Fibroblast of pulmonary artery (primary cell): ENCODE measurements around the gene HIRA.
A peak's percentile ranks its signal among the peaks of the same experiment; 100 is the strongest.
"Not testable (repeated sequence)": the region's sequence is repeated elsewhere in the genome, so short reads cannot be mapped to it uniquely, and the experiment has no call there.

Experiments
- DNase-seq: peaks from one replicate; pipeline ENCODE4 v3.0.0-alpha.2; 2010; ENCODE audit warnings: low read depth
- H3K4me3 ChIP-seq: replicated peaks from 2 replicates; pipeline ENCODE4 v1.5.1; 2011; ENCODE audit warnings: low read depth, mild to moderate bottlenecking, control low read depth, low read length, moderate library complexity
- TF ChIP-seq, protein P1 (sequence below): IDR thresholded peaks from 2 replicates; pipeline ENCODE4 v1.5.1; 2011; ENCODE audit warnings: mild to moderate bottlenecking, control low read depth, low read length, inconsistent platforms; ENCODE audit errors: missing control alignments

Gene HIRA

DNA sequence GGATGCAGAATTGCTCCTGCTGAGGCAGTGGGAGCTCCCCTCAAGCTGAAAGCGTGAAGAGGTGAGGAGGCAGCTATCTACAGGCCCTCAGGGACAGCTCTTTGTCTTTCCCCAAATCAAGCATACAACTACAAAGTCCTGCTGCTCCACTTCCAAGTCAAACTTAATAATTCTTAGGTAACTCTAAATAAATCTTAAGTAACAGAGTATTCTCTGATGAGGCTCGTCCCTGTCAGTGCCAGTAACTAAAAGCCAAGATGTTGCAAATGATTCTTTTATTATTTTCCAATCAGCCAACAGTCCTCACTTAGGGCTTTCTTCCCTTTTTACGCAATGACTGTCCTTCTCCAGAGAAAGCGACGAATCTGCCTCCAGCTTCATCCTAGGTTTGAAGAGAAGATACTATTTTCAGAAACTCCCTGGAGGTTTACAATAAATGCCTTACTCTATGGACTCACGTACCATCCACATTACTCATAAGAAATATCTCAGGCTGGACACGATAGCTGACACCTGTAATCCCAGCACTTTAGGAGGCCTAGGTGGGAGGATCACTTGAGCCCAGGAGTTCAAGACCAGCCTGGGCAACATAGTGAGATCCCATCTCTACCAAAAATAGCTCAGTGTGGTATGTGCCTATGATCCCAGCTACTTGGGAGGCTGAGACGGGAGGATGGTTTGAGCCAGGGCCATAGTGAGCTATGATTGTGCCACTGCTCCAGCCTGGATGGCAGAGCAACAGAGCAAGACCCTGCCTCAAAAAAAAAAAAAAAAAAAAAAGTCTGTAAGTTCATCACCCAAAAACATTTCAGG, 19.0 kb upstream of the HIRA start:
- DNase-seq: no peak
- no peak overlapping the region for H3K4me3 ChIP-seq
- TF ChIP-seq, protein P1, sequence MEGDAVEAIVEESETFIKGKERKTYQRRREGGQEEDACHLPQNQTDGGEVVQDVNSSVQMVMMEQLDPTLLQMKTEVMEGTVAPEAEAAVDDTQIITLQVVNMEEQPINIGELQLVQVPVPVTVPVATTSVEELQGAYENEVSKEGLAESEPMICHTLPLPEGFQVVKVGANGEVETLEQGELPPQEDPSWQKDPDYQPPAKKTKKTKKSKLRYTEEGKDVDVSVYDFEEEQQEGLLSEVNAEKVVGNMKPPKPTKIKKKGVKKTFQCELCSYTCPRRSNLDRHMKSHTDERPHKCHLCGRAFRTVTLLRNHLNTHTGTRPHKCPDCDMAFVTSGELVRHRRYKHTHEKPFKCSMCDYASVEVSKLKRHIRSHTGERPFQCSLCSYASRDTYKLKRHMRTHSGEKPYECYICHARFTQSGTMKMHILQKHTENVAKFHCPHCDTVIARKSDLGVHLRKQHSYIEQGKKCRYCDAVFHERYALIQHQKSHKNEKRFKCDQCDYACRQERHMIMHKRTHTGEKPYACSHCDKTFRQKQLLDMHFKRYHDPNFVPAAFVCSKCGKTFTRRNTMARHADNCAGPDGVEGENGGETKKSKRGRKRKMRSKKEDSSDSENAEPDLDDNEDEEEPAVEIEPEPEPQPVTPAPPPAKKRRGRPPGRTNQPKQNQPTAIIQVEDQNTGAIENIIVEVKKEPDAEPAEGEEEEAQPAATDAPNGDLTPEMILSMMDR: no peak

DNA sequence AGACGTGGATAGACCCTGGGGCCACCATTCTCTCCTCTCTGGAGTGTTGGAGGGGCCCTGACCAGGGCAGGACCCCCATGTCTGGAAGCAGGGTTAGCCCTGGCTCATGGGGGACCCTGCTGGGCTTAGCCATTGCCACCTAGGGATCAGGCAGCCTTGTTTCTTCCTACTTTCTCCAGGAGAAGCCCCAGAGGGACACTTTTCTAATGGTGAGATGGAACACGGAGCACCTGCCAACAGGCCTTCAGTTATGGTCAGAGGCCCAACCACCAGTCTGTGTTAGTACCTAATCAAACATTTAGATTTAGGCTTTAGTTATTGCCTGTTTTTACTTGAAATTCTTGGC, 17.9 kb upstream of the HIRA start:
- DNase-seq: no peak
- TF ChIP-seq, protein P1: no peak
- H3K4me3 ChIP-seq: no peak overlapping the region

DNA sequence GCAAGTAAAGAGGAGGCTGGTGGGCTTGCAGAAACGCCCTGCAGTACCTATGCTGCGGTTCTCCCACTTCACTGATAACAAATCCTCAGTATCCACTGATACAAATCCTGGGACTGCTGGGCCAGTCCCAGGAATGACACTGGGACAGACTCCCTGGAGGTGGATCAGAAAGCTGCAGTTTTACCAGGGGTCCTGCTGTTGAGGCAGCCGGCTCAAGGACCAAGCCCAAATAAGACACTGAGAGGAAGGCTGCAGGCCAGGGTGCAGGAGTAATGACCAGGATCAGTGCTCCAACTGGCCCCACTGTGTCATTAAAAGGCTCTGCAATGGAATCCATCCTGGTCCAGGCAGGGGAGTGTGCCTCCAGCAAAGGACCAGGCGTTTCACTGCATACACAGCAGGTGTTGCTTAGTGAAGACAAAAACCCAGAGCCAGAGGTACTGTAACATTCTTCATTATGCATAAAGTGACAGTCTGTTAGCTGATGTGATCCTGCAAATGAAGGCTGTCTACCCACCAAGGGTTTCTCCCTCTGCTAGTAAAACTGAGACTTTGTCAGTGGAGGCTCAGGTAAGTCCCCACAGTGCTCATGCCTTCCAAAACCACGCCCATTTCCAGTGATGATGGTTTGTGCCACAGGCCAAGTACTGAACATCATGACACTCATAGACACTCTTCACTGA, 17.3 kb upstream of the HIRA start:
- no peak for DNase-seq
- TF ChIP-seq, protein P1: no peak
- no peak overlapping the region for H3K4me3 ChIP-seq

DNA sequence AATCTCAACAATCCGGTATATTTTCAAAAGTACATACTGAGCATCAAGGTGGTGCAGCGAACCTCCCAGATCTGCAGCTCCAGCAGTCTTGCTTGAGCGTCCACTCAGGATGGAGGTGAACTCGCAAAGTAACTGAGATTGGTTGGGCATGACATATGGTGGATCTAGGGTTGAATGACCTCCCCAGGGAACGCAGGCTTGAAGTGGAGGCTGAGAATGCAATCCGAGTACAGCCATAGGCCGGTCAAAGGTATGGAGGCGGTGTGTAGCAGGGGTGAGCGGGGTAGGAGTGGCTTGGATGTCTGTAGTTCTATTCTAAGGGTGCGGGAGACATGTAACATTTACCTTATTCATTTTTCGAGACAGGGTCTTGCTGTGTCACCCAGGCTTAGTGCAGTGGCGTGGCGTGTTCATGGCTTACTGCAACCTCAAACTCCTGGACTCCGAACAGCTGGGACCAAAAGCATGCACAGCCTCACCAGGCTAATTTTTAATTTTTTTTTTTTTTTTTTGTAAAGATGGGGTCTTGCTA, 16.6 kb upstream of the HIRA start:
- TF ChIP-seq, protein P1: no peak
- H3K4me3 ChIP-seq: peak overlapping the region; percentile 82
- peak; percentile 70 for DNase-seq

DNA sequence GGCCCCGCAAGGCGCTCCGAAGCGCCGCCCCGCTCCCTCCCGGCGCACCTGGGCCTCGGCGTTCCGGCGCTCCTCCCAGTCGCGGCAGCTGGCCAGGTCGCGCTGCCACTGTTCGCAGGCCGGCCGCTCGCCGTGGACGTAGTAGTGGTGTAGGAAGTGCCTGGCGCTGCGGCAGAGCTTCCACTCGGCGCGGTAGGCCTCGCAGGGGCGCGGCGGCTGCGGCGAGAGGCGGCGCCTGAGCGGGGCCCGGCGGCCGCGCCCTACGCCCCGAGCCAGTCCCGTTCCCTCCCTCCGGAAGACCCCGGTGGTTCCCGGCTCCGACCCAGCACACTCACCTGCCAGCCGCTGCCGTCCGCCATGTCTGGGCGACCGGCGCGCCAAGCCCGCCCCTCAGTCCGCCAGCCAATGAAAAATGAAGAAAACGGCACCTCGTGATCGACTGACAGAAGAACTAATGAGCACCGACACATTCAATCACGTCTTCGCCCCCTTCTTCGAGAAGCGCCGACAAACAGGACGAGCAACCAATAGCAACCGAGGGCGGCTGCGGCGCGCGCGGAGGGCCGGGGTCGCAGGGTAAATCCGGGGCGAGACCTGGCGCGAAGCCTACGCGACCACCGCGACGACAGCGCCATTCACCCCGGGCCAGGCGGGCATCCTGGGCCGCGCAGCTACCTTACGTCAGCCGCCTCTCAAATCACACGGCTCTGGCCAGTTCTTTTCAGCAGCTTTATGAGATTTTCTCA, 16.0 kb upstream of the HIRA start, which contains the start of gene C22orf39:
TSS of gene C22orf39 (minus strand) at position 382 of the 746 bp plus-strand sequence. CDS start at position 359, 23 bp downstream.
- TF ChIP-seq, protein P1: no peak
- peak; percentile 94 for DNase-seq
- peak within 1 kb of the TSS; percentile 82 for H3K4me3 ChIP-seq

DNA sequence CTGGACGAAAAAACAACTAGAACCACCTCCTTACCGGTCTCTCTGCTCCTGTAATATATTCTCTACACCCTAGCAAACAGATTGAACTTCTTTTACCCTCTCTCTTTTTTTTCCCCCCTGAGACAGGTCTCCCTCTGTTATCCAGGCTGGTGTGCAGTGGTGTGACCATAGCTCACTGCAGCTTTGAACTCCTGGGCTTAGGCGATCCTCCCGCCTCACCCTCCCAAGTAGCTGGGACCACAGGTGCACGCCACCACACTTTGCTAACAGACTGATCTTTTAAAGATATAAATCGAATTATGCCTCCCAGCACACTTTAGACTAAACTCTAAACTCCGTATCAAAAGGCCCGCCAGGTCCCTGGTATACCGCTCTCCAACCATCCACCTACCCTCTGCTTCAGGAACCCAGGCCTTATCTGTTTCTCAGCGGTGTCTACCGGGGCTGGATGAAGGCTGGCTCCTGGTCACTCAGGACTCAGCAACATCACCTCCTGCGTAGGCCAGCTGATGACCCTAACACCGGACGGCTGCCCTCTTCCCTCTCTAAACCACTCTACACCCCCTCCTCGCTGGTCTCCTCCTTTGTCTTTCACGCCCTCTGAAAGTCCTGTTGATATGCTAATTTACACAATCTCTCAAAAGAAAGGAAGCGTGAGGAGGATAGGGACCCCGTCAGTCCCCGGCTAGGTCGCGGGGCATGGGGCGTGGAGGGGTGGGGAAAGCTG, 15.2 kb upstream of the HIRA start:
- DNase-seq: peak; percentile 7
- H3K4me3 ChIP-seq: peak overlapping the region; percentile 82
- TF ChIP-seq, protein P1: no peak

DNA sequence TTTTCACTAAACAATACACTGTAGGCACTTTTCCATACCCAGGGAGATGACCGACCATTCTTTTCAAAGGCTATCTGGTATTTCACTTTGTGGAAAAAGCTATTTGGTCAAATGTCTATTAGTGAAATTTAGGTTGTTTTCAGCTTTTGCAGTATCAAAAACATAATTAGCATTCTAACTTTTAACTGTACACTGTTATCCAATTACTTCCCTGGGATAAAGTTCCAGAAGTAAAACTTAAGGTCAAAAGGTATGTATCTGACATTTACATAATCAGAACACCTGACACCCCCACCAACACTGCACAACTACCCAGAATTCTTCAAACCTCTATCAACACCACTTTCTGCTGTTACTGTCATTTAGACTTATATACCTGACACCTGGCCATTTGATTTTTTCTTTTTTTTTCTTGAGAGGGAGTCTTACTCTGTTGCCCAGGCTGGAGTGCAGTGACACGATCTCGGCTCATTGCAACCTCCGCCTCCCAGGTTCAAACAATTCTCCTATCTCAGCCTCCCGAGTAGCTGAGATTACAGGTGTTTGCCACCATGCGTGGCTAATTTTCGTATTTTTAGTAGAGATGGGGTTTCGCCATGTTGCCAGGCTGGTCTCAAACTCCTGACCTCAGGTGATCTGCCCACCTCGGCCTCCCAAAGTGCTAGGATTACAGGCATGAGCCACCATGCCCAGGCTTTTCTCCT, 13.9 kb upstream of the HIRA start:
- not testable (repeated sequence) for H3K4me3 ChIP-seq, DNase-seq
